ENCODE data around the gene AP2B1. TPM values are rescaled to one million over a fixed set of nuclear protein-coding genes. Genes with fewer than 3 reads are reported as not detected.

Gene AP2B1
- total and polyA plus RNA-seq, 9 of the 15 experiments (the other 6 are each of a cell fraction or from before 2014, with no cell fraction given), result 60.1 to 287 (median 105) TPM

- ATAC-seq (no peak), FAIRE-seq (no peak), DNase-seq (ENCODE audit: extremely low read depth in 1 of 4, low spot score in 3 of 4) (peak in 3 of 4 experiments; percentile 45 to 55 (median 48))
- ChIA-PET POLR2A (interaction anchor here (0.6 to 0.8 kb wide), 4 partner anchors 9 to 193 kb away, joined by 3 read pairs; no protein-coding TSS in a partner anchor), CTCF (ENCODE audit: low intra/inter-chr PET ratio) (no interaction called here)
- WGBS (ENCODE audit: insufficient coverage, low coverage, missing lambda C conversion rate), result 16% methylated on average over 7 of the region's 7 CpGs
- no peak overlapping the region for H3K4me3 ChIP-seq
- H3K9ac ChIP-seq (ENCODE audit: insufficient read depth in 1 of 2, low read depth in 2 of 2, low read length in 2 of 2), result no peak overlapping the region
- H4K20me1 ChIP-seq (replicated peaks; ENCODE audit: control insufficient read depth, insufficient read depth, low read length), result peaks cover 17% of the 10 kb centered on the region
- no peaks in the 10 kb centered on the region for H3K79me2 ChIP-seq (ENCODE audit: control insufficient read depth, insufficient read depth, low read length)
- in situ Hi-C loops (cut with MboI) (loop anchor here (10.0 to 25.0 kb wide), 2 partner anchors 599 to 1306 kb away; partner anchors contain the start of genes NLE1 and UNC45B), intact Hi-C loops (cut with micrococcal nuclease) (no loop called here)
- H3K36me3 ChIP-seq (ENCODE audit: control insufficient read depth, insufficient read depth, low read length), result no peaks in the 10 kb centered on the region
- peaks cover 21 to 73% of the 10 kb centered on the region in 2 experiments for H3K27me3 ChIP-seq (ENCODE audit: control insufficient read depth in 2 of 2, insufficient read depth in 2 of 2, low read length in 2 of 2)
- peaks cover 4% of the 10 kb centered on the region for H3K9me1 ChIP-seq (ENCODE audit: control insufficient read depth, insufficient read depth, low read length)
- H3K9me3 ChIP-seq (replicated peaks; ENCODE audit: control insufficient read depth, insufficient read depth, low read depth, low read length), result no peaks in the 10 kb centered on the region
- BruUV-seq (replicated peaks), result no TSS peak
- no peak overlapping the region for H3K4me2 ChIP-seq (ENCODE audit: insufficient read depth, low read length)
- H2AFZ ChIP-seq (ENCODE audit: low read depth, low read length), result no peak overlapping the region
- H3K27ac ChIP-seq (ENCODE audit: extremely low read depth, low read depth, low read length), result no peak overlapping the region
- peaks cover 0 to 16% of the 10 kb centered on the region in 2 experiments; a peak in 3 of 5 replicates for H3K4me1 ChIP-seq (replicated peaks in 1 of 2; ENCODE audit: control insufficient read depth in 2 of 2, insufficient read depth in 2 of 2, low read length in 2 of 2)
- TF ChIP-seq WHSC1 (IDR thresholded peaks at IDR 0.05; ENCODE audit: low read length) (no peak), DMBX1 (CRISPR knock-in tag; IDR thresholded peaks at IDR 0.05; ENCODE audit: borderline replicate concordance) (no peak; the same call in 1 of the 2 replicates), MAFK (IDR thresholded peaks at IDR 0.05; ENCODE audit: low read length) (no peak), MIER1 (IDR thresholded peaks at IDR 0.05; ENCODE audit: low read depth) (peak; percentile 94), KAT8 (IDR thresholded peaks at IDR 0.05; ENCODE audit: low read depth) (no peak), ZFP1 (CRISPR knock-in tag; IDR thresholded peaks at IDR 0.05) (no peak), ARHGAP35 (IDR thresholded peaks at IDR 0.05; ENCODE audit: partially characterized antibody) (no peak), HEY1 (CRISPR knock-in tag; IDR thresholded peaks at IDR 0.05; ENCODE audit: borderline replicate concordance) (no peak), NR1H2 (CRISPR knock-in tag; IDR thresholded peaks at IDR 0.05) (no peak), SMAD3 (CRISPR knock-in tag; conservative IDR thresholded peaks at IDR 0.05) (no peak), ZNF174 (CRISPR knock-in tag; IDR thresholded peaks at IDR 0.05) (no peak), PTTG1 (tag; IDR thresholded peaks at IDR 0.05; ENCODE audit: low read depth) (no peak), MCM3 (IDR thresholded peaks at IDR 0.05) (no peak), ID3 (CRISPR knock-in tag; IDR thresholded peaks at IDR 0.05) (no peak), ID3 (tag; IDR thresholded peaks at IDR 0.05) (no peak), ARID4B (CRISPR knock-in tag; IDR thresholded peaks at IDR 0.05) (no peak), THAP7 (CRISPR knock-in tag; IDR thresholded peaks at IDR 0.05) (no peak), SMARCC2 (IDR thresholded peaks at IDR 0.05; ENCODE audit: low read depth) (no peak), RBM14 (IDR thresholded peaks at IDR 0.05; ENCODE audit: borderline replicate concordance, insufficient read depth, low read depth, low read length) (no peak)
Observed at GRCh38 chr17:35743626-35744328, 156.7 kb downstream of the AP2B1 start.

All from K562 (cell line).